DND-41 (cell line): Measurements from ENCODE around the gene PRPF40B.

Experiments used
- ATAC-seq: fragments of 200-7000 bp; cut with Tn5 transposase; 3 replicates; pipeline ENCODE4 v1.9.1; 2021; ENCODE audit warnings: low read depth; ENCODE audit not compliant: insufficient read depth
- DNase-seq: peaks from one replicate; pipeline ENCODE4 v3.0.0-alpha.2; 2020
- H2AFZ ChIP-seq: 2 replicates; pipeline ENCODE4 v1.6.0; 2012; ENCODE audit warnings: low read depth, low read length
- H3K27ac ChIP-seq: 2 replicates; pipeline ENCODE4 v1.5.1; 2012; ENCODE audit warnings: low read length, inconsistent platforms
- H3K27me3 ChIP-seq: fragments of 200-600 bp; sonication (generic); 2 replicates; pipeline ENCODE4 v1.6.0; 2012; ENCODE audit warnings: low read length, mild to moderate bottlenecking, inconsistent platforms; ENCODE audit not compliant: insufficient read depth, poor library complexity
- H3K36me3 ChIP-seq: 2 replicates; pipeline ENCODE4 v1.5.1; 2012; ENCODE audit warnings: low read length, inconsistent platforms; ENCODE audit not compliant: insufficient read depth
- H3K4me1 ChIP-seq: 2 replicates; pipeline ENCODE4 v1.5.1; 2012; ENCODE audit warnings: mild to moderate bottlenecking, low read length; ENCODE audit not compliant: insufficient read depth
- H3K4me2 ChIP-seq: 2 replicates; pipeline ENCODE4 v1.6.0; 2012; ENCODE audit warnings: mild to moderate bottlenecking, moderate library complexity, low read length, inconsistent platforms; ENCODE audit not compliant: insufficient read depth
- H3K4me3 ChIP-seq, 2 experiments: fragments of 200-600 bp in 1 of 2; shearing (Covaris generic) in 1 of 2; 2 replicates each; pipeline ENCODE4 v1.5.1; 2012 to 2016; ENCODE audit warnings: inconsistent platforms in 2 of 2, low read length in 2 of 2, mild to moderate bottlenecking in 2 of 2, low read depth in 1 of 2, moderate library complexity in 1 of 2
- H3K79me2 ChIP-seq: 2 replicates; pipeline ENCODE4 v1.6.0; 2012; ENCODE audit warnings: low read length, inconsistent platforms; ENCODE audit not compliant: insufficient read depth
- H3K9ac ChIP-seq: 2 replicates; pipeline ENCODE4 v1.6.0; 2012; ENCODE audit warnings: low read depth, mild to moderate bottlenecking, inconsistent platforms, low read length, moderate library complexity
- H3K9me3 ChIP-seq: 2 replicates; pipeline ENCODE4 v1.5.1; 2012; ENCODE audit warnings: low read length, moderate library complexity, mild to moderate bottlenecking, inconsistent platforms; ENCODE audit not compliant: insufficient read depth, severe bottlenecking
- H4K20me1 ChIP-seq: 2 replicates; pipeline ENCODE4 v1.6.0; 2012; ENCODE audit warnings: low read length; ENCODE audit not compliant: insufficient read depth
- EZH2 ChIP-seq: IDR thresholded peaks from 3 replicates; pipeline ENCODE4 v1.6.1; 2012; ENCODE audit warnings: borderline replicate concordance, low read depth, mild to moderate bottlenecking, moderate library complexity, low read length, inconsistent platforms; ENCODE audit not compliant: severe bottlenecking
- TF ChIP-seq, protein P1 (sequence below): IDR thresholded peaks from 2 replicates; pipeline ENCODE4 v1.5.1; 2012; ENCODE audit warnings: borderline replicate concordance, low read length, moderate library complexity, mild to moderate bottlenecking; ENCODE audit not compliant: poor library complexity, severe bottlenecking; ENCODE audit errors: extremely low read depth

PRPF40B gene

GRCh38 chr12:49631336-49631907 lies 8.1 kb downstream of the PRPF40B start:
- Histone ChIP-seq H4K20me1 (no peaks in the 10 kb centered on the region; the same call in 1 of the 2 replicates), H3K4me1 (no peaks in the 10 kb centered on the region), H3K27me3 (peaks cover 5% of the 10 kb centered on the region), H3K9ac (no peak overlapping the region), H3K9me3 (no peaks in the 10 kb centered on the region), H3K4me3 (no peak overlapping the region), H3K36me3 (no peaks in the 10 kb centered on the region), H3K4me2 (no peak overlapping the region), H2AFZ (no peak overlapping the region), H3K27ac (no peak overlapping the region), H3K79me2 (no peaks in the 10 kb centered on the region)
- no peak for ATAC-seq
- TF ChIP-seq, protein P1, sequence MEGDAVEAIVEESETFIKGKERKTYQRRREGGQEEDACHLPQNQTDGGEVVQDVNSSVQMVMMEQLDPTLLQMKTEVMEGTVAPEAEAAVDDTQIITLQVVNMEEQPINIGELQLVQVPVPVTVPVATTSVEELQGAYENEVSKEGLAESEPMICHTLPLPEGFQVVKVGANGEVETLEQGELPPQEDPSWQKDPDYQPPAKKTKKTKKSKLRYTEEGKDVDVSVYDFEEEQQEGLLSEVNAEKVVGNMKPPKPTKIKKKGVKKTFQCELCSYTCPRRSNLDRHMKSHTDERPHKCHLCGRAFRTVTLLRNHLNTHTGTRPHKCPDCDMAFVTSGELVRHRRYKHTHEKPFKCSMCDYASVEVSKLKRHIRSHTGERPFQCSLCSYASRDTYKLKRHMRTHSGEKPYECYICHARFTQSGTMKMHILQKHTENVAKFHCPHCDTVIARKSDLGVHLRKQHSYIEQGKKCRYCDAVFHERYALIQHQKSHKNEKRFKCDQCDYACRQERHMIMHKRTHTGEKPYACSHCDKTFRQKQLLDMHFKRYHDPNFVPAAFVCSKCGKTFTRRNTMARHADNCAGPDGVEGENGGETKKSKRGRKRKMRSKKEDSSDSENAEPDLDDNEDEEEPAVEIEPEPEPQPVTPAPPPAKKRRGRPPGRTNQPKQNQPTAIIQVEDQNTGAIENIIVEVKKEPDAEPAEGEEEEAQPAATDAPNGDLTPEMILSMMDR = peak; percentile 20
- no peak for TF ChIP-seq EZH2
- DNase-seq = no peak

GRCh38 chr12:49632401-49632800 lies 9.0 kb downstream of the PRPF40B start:
- Histone ChIP-seq H3K4me2 (no peak overlapping the region), H3K4me3 (no peak overlapping the region), H4K20me1 (no peaks in the 10 kb centered on the region; the same call in 1 of the 2 replicates), H3K79me2 (no peaks in the 10 kb centered on the region), H3K36me3 (no peaks in the 10 kb centered on the region), H3K27me3 (peaks cover 5% of the 10 kb centered on the region), H3K9ac (no peak overlapping the region), H3K4me1 (peaks cover 8% of the 10 kb centered on the region; the same call in 1 of the 2 replicates), H3K9me3 (no peaks in the 10 kb centered on the region), H2AFZ (no peak overlapping the region), H3K27ac (no peak overlapping the region)
- DNase-seq (no peak), ATAC-seq (no peak)
- TF ChIP-seq, protein P1 = no peak
- no peak for TF ChIP-seq EZH2

GRCh38 chr12:49632986-49633702 lies 9.8 kb downstream of the PRPF40B start:
- DNase-seq (no peak), ATAC-seq (no peak)
- H3K36me3 ChIP-seq = no peaks in the 10 kb centered on the region
- no peaks in the 10 kb centered on the region for H3K9me3 ChIP-seq
- TF ChIP-seq, protein P1 = no peak
- TF ChIP-seq EZH2 = no peak
- H3K79me2 ChIP-seq = no peaks in the 10 kb centered on the region
- H3K4me3 ChIP-seq = no peak overlapping the region
- H3K9ac ChIP-seq = no peak overlapping the region
- no peak overlapping the region for H3K4me2 ChIP-seq
- H3K27me3 ChIP-seq = peaks cover 5% of the 10 kb centered on the region
- no peak overlapping the region for H3K27ac ChIP-seq
- peaks cover 8% of the 10 kb centered on the region; the same call in 1 of the 2 replicates for H3K4me1 ChIP-seq
- no peak overlapping the region for H2AFZ ChIP-seq
- H4K20me1 ChIP-seq = no peaks in the 10 kb centered on the region; the same call in 1 of the 2 replicates
